Dedifferentiated amniotic fluid mesenchymal stem cell (primary cell): ENCODE results near the gene CCDC7.
"Not testable (repeated sequence)": the region's sequence is repeated elsewhere in the genome, so short reads cannot be mapped to it uniquely, and the experiment has no call there.

Experiments
- DNase-seq: peaks from one replicate; pipeline ENCODE4 v3.0.0-alpha.2; 2016; ENCODE audit errors: extremely low spot score

CCDC7 gene

GRCh38 chr10:32562695-32563094 is 116.8 kb downstream of the CCDC7 start:
- DNase-seq = not testable (repeated sequence)

DNA sequence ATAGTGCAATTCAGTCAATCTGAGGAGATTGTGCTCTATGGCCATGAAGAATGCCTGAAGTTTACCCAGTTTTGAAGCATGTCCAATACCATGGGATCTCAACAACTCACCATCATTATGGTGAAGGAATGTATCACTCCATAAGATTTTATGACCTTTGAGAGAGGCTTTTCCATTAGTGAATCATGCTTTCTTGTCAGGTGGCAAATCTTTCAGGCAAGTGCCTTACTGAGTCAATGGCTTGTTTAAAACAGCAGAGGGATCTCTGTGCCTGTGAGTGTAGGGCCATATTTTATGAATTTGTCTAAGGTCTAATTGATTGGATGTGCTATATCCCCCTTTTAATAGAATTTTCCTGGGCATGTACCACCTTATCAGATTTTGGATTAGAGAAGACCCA is 131.5 kb downstream of the CCDC7 start:
- no peak for DNase-seq

- DNase-seq = no peak
These were observed 137.0 kb downstream of the CCDC7 start for GRCh38 chr10:32582946-32583345.

DNA sequence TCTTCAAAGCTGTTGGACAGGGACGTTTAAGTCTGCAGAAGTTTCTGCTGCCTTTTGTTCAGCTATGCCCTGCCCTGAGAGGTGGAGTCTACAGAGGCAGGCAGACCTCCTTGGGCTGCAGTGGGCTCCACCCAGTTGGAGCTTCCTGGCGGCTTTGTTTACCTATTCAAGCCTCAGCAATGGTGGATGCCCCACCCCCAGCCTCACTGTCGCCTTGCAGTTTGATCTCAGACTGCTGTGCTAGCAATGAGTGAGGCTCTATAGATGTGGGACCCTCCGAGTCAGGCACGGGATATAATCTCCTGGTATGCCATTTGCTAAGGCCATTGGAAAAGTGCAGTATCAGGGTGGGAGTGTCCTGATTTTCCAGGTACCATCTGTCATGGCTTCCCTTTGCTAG is 152.1 kb downstream of the CCDC7 start:
- not testable (repeated sequence) for DNase-seq

DNA sequence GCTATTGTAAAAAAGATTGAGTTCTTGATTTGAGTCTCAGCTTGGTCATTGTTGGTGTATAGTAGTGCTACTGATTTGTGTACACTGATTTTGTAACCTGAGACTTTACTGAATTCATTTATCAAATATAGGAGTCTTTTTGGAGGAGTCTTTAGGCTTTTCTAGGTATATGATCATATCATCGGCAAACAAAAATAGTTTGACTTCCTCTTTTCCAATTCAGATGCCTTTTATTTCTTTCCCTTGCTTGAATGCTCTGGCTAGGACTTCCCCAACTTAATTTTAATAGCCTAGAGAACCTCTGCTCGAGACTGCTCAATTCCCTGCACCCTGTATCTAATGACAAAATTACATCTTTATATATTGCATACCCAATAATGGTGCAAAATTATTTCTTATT is 154.4 kb downstream of the CCDC7 start:
- no peak for DNase-seq

- DNase-seq = not testable (repeated sequence)
These were observed 155.6 kb downstream of the CCDC7 start for GRCh38 chr10:32601562-32601961.

DNA sequence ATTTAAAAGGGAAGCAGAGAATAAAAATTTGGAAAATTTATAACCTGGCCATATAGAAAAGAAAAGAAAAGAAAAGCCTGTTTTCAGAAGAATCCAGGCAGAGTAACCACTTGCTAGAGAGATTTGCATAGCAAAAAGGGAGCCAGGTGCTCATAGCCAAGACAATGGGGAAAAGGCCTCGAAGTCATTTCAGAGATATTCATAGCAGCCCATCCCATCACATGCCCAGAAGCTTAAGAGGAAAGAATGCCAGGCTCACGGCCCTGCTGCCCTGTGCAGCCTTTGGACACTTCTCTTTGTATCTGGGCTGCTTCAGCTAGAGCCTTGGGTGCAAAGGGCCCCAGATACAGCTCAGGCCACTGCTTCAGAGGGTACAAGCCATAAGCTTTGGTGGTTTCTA is 159.8 kb downstream of the CCDC7 start:
- DNase-seq = no peak

DNA sequence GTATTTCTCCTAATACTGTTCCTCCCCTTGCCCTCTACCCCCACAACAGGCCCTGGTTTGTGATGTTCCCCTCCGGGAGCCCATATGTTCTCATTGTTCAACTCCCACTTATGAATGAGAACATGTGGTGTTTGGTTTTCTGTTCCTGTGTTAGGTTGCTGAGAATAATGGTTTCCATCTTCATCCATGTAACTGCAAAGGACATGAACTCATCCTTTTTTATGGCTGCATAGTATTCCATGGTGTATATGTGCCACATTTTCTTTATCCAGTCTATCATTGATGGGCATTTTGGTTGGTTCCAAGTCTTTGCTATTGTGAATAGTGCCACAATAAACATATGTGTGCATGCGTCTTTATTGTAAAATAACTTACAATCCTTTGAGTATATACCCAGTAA is 164.6 kb downstream of the CCDC7 start:
- DNase-seq = not testable (repeated sequence)

- DNase-seq = no peak
These were observed 170.5 kb downstream of the CCDC7 start for GRCh38 chr10:32616438-32616837.

GRCh38 chr10:32618482-32618881 is 172.5 kb downstream of the CCDC7 start:
- DNase-seq = no peak

GRCh38 chr10:32621969-32622368 is 176.0 kb downstream of the CCDC7 start:
- no peak for DNase-seq

DNA sequence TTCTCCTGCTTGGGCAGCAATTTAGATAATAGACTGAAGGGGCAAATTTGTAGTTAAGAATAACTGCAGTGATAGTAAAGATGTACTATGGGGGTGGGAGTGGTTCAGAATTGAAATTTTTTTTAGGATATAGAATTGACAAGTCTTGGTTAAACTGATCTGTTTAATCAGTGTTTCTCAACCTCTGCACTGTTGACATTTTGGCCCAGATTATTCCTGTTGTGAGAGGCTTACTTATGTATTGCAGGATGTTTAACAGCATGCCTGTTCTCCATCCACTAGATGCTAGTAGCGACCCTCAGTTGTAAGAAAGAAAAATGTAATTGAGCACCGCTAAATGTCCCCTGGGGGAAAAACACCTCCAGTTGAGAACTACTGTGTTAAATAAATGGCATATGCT is 176.5 kb downstream of the CCDC7 start:
- no peak for DNase-seq

DNA sequence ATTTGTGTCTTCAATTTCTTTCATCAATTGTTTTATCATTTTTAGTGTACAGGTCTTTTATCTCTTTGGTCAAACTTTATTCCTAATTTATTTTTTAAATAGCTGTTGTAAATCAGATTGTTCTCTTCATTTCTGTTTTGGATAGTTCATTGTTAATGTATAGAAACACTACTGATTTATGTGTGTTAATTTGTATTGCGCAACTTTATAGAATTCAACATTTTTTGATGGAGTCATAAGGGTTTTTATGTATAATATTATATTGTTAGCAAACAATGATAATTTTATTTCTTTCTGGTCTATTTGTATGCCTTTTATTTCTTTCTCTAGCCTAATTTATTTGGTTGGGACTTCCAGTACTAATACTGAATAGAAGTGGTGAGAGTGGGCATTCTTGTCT is 181.2 kb downstream of the CCDC7 start:
- DNase-seq = no peak

GRCh38 chr10:32629910-32630309 is 184.0 kb downstream of the CCDC7 start:
- DNase-seq = no peak

- DNase-seq = no peak
These were observed 200.6 kb downstream of the CCDC7 start for GRCh38 chr10:32646535-32646934.

- no peak for DNase-seq
These were observed 204.3 kb downstream of the CCDC7 start for GRCh38 chr10:32650246-32650655.

- DNase-seq = not testable (repeated sequence)
These were observed 211.5 kb downstream of the CCDC7 start for GRCh38 chr10:32657430-32657829.

DNA sequence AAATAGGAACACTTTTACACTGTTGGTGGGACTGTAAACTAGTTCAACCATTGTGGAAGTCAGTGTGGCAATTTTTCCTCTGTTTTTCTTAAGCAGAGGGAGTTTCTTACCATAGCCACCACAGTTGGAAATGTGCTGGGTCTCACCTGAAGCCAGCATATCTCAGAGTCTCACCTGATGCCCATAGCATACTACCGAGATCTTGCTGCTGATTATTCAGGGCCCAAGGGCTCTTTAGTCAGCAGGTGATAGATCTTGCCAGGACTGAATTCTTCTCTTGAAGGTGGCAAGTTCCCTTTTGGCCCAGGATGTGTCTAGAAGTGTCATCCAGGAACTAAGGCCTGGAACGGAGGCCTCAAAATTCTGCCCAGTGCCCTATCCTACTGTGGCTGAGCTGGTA is 215.4 kb downstream of the CCDC7 start:
- no peak for DNase-seq

DNA sequence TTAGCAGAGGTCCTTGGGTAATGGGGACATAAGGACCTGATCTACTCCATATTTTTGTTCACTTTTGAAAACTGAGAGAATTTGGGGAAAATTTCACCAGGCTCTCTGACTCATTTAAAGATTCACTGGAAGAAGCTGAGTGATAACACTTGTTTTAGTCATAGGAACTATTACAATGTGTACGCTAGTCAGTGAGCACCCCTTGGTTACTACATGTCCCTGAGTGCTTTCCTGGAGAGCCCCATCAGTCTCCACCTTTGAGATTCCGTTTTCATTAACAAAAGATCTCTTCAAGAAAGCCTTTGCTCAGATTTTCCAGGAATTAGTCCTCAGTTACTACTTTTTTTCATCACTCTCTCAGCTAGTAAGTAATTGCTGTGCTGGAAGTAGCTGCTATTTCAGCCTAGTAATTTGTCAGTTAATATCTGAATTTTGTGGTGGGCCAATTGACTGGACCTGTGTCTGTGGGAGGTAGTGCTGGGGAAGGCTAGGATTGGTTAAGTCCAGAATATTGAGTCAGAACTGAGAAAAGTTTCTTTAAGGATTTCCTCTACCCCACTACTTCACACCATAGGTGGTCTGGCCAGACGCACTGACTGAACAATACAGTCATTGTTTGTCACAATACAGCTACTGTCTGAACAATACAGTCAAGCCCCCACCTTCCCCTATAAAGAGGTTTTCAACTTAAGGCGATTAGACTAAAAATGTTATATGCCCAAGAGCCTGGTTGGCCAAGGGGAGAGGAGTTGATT is 235.0 kb downstream of the CCDC7 start:
- DNase-seq = no peak

GRCh38 chr10:32684291-32684690 is 238.4 kb downstream of the CCDC7 start:
- no peak for DNase-seq

- no peak for DNase-seq
These were observed 241.2 kb downstream of the CCDC7 start for GRCh38 chr10:32687116-32687515.

- no peak for DNase-seq
These were observed 241.6 kb downstream of the CCDC7 start for GRCh38 chr10:32687546-32687945.

DNA sequence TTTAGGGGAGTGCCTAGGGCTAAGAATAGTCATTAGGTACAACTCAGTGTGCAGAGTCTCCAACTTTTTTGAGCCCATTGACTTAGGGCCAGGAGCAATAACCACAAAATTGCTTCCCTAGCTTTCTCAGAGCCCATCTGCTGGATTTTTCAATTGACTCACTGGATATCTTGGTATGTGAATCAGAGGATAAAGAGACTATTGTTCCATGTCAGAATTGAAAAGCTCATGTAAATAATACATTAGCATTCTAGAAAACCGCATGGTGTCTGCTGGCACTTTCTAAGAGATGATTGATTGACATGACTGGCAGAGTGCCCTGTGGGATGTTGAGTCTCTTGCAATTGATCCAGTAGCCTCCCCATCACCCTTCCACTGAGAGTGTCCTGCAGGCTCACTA is 246.2 kb downstream of the CCDC7 start:
- DNase-seq = no peak

- no peak for DNase-seq
These were observed 247.6 kb downstream of the CCDC7 start for GRCh38 chr10:32693441-32693979.
